Stimulated activated CD8-positive, alpha-beta memory T cell treated with anti-CD3 and anti-CD28 coated beads, Interleukin-7, amount 100 ng/mL, for 48 hours (primary cell): ENCODE data around the gene CYP4A11.
"Not testable (repeated sequence)": the region's sequence is repeated elsewhere in the genome, so short reads cannot be mapped to it uniquely, and the experiment has no call there.

Experiments used
- DNase-seq, 2 donors: peaks; one replicate each; pipeline ENCODE4 v3.0.0-alpha.2; 2020; ENCODE audit warnings: low read depth in 1 of 2; ENCODE audit errors: extremely low read depth in 1 of 2

CYP4A11 gene

DNA sequence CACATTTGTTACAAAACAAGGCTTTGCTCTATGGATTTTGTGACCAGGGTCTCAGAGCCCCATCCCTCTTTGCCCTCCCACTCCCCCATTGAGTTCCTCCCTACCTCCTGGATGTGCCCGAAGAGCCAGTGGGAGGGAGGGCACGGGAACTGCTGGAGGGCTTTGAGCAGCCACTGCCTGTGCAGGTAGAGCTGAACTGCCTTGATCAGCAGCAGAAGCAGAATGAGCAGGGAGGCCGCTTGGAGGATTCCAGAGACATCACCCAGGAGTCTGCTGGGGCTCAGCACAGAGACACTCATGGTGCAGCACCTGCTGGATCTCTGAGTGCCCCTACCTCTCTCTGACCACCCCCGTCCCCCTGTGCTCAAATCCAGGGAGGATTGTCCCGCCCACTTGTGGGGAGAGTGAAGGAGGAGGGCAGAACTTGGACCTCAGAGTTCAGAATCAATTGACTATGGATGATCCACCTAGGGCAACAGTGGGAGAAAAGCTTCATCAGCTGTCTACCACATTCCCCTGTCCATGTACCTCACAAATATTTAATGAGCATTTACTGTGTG, at the start of gene CYP4A11:
Gene CYP4A11 (minus strand): TSS at position 342 of the 560 bp plus-strand sequence. CDS start 43 bp downstream, at position 299.
- DNase-seq, result no peak

- not testable (repeated sequence) for DNase-seq
Measured at GRCh38 chr1:46990541-46990940, 49.3 kb upstream of the CYP4A11 start.

DNA sequence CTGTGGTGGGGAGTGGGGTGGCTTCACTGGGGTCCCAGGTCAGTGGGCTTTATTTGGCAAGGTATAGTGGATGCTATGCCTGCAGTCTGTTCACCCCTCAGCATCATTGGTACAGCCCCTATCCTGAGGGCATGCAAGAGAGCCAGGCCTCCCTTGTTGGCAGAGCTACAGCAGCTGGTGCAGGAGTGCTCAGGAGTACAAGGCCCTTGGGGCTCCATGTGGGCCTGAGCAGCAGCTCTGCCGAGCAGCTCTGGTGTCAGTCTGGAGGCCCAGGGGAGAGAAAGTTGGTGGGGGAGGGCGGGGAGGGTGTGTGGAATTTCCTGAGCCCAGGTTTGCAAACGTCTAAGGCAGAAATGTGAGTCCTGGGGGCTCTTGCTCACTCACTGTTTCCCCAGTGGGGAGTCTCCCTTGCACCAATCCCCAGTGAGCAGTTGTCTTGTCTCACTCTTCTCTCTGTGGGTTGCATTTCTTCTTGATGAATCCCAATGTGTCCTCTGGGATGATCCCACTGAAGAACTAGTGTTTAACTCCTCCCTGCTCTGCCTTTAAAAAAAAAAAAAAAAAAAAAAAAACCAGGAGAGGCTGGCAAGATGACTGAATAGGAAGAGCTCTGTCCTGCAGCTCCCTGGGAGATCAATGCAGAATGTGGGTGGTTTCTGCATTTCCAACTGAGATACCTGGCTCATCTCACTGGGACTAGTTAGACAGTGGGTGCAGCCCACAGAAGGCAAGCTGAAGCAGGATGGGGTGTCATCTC, 42.7 kb upstream of the CYP4A11 start:
- DNase-seq, result no peak

DNA sequence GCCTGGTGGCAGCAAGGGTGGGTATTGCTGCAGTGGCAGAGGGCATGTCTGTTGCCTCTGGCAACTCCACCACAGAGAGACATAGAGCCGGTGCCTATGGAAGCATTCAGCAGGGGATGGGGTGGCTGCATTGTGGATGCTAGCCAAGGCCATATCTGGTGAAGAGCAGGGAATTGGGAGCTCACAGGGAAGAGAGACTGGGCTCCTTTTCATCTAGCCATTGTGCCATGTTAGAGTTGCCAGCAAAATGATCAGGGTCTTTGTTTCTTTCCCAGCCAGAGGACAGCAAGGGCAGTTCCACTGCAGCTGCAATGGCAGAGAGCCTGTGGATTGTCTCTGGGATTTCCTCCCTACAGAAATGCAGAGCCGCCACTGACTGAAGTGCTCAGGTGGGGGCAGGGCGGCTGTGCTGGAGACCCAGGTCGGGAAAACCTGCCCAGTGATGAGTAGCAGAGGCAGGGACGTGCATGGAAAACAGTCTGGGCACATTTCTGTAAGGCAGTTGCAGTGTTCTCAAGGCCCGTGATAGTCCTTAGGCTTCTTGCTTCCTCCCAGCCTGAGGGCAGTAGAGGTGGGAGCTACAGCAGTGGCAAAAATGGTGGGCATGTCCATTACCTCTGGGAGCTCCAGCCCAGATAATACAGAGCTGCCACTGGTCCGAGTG, 42.0 kb upstream of the CYP4A11 start:
- no peak for DNase-seq

GRCh38 chr1:46969014-46969619, 27.8 kb upstream of the CYP4A11 start:
- DNase-seq, result no peak

DNA sequence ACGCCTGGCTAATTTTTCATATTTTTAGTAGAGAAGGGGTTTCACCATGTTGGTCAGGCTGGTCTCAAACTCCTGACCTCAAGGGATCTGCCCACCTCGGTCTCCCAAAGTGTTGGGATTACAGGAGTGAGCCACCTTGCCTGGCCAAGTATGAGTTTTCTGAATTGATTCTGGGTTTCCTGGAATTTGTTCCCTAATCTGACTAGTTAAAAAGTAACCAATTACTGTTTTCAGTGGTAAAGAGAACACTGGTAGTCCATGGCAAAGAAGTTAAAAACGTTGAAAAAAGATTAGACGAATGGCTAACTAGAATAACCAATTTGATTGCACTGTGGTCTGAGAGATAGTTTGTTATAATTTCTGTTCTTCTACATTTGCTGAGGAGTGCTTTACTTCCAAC, 21.0 kb upstream of the CYP4A11 start:
- not testable (repeated sequence) for DNase-seq

- no peak for DNase-seq
Measured at GRCh38 chr1:46961066-46961758, 19.9 kb upstream of the CYP4A11 start.

- no peak for DNase-seq
Measured at GRCh38 chr1:46960250-46960649, 19.0 kb upstream of the CYP4A11 start.

DNA sequence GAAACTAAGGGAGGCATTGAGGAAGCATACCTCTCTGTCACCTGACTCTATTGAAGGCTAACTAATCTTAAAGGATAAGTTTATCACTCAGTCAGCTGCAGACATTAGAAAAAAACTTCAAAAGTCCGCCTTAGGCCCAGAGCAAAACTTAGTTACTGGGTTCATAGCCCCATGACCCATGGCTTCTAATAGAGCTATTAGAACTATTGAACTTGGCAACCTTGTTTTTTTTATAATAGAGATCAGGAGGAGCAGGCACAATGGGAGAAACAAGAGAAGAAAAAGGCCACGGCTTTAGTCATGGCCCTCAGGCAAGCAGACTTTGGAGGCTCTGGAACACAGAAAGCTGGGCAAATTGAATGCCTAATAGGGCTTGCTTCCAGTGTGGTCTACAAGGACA, 13.8 kb upstream of the CYP4A11 start:
- DNase-seq, result not testable (repeated sequence)

- DNase-seq, result not testable (repeated sequence)
Measured at GRCh38 chr1:46953847-46954246, 12.6 kb upstream of the CYP4A11 start.

DNA sequence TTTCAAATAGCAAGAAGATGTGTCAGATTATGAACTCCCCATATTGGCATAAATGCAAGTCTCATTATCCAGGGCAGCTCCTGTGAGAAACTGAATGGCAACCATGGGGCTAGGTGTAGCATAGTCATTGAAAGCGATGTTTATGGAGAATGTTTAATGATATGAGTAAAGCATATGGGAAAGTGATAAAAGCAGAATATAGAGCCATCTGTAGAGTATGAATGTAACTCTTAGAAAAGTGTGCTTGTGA, 8.1 kb upstream of the CYP4A11 start:
- not testable (repeated sequence) for DNase-seq

- no peak for DNase-seq
Measured at GRCh38 chr1:46948629-46949416, 7.5 kb upstream of the CYP4A11 start.

DNA sequence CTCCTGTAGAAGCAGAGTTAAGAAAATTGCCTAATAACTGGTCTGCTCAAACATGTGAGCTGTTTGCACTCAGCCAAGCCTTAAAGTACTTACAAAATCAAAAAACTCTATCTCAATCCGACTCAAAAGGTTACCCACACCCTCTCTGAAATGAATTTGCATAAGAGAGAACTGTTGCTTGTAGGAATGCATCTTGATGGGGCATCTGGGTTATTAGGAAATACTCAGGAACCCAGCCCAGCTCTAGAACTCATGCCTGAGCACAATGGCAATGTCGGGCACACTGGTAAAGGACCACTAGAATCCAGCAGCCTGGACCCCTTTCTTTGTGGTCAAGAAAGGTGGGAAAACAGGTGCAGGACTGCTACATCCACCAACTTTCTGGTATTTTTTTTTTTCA, 6.4 kb upstream of the CYP4A11 start:
- DNase-seq, result not testable (repeated sequence)

DNA sequence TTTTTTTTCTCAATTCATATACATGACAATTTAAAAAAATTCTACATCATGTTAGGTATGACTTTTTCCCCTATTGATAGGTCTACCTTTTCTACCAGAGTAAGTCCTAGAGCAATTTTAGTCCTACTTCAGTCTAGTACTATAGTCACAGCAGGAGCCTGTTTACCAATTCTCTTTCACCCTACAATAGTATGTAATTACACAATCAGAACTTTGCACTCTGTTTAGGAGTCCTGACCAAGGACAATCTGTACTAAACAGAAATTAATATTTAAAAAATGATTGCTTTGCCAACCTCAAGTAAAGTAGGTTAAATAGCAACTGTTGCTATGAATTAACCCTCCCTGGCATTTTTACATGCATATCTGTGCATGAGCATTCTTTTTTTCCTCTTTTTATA, 810 bp upstream of the CYP4A11 start:
- DNase-seq, result no peak

- DNase-seq, result no peak
Measured at GRCh38 chr1:46940307-46940706, 969 bp downstream of the CYP4A11 start.

GRCh38 chr1:46937270-46937669, 4.0 kb downstream of the CYP4A11 start:
- DNase-seq, result no peak

DNA sequence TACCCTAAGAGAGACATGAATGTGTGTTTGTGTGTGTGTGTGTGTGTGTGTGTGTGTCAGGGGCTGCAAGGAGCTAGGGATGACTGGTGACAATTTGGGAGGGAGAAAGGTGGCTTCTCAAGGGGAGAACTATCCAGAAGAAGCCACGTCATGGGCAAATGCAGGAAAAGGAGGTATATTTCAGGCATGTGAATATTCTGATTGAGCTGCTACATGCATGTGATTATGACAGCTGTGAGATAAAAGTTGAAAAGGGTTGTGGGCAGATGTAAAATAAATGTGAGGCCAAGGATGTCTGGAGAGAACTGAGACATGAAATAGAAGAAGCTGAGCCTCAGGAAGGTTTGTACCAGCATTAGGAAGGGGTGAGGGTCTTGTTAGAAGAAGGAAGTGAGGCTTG, 4.5 kb downstream of the CYP4A11 start:
- DNase-seq, result no peak

- DNase-seq, result not testable (repeated sequence)
Measured at GRCh38 chr1:46934852-46935251, 6.4 kb downstream of the CYP4A11 start.

DNA sequence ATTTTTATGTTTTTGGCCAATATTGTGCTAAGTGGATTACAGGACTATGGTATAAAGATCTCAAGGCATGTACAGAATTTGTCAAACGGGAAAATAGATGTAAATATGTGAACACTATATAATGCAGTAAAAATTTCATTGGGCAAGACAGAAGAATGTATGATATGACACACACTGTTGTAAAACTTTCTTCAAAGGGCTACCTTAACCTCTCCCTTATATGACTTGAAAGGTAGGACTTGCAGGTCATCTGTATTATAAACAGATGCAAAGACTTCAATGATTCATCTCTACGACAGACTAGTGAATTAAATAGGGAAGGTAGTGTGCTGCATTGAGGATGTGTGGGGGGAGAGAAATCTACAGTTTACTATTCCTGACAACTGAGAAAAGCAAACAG, 9.3 kb downstream of the CYP4A11 start:
- not testable (repeated sequence) for DNase-seq

DNA sequence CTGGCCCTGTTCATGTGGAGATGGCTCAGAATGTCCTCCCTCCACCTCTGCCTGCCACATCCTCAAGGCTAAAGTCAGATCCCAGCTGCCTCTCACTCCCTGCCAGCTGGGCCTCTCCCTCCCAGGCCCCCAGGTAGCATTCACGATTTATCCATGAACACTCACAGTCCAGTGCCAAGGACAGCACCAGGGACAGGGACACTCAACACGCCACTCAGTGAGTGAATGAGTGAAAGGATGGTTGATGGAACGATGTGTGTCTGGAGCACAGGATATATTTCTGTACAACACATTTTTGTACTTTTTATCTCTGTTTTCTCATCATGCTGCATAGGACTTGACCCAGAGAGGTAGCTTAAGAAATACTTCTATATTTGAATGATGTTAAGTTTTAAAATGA, 10.1 kb downstream of the CYP4A11 start:
- DNase-seq, result no peak
